Ishikawa (cell line): ENCODE measurements around the gene CNN2.

Experiments
- CEBPB ChIP-seq: IDR thresholded peaks from 2 replicates; pipeline ENCODE4 v1.6.1; 2012
- CREB1 ChIP-seq: IDR thresholded peaks from 2 replicates; pipeline ENCODE4 v1.6.1; 2012; ENCODE audit warnings: low read depth
- EGR1 ChIP-seq: IDR thresholded peaks from 2 replicates; pipeline ENCODE4 v1.6.1; 2012
- MAX ChIP-seq: IDR thresholded peaks from 2 replicates; pipeline ENCODE4 v1.6.1; 2012
- RAD21 ChIP-seq: IDR thresholded peaks from 2 replicates; pipeline ENCODE4 v1.6.1; 2012; ENCODE audit warnings: low read depth
- REST ChIP-seq: IDR thresholded peaks from 2 replicates; pipeline ENCODE4 v1.6.1; 2012; ENCODE audit warnings: low read depth, mild to moderate bottlenecking
- TAF1 ChIP-seq: IDR thresholded peaks from 2 replicates; pipeline ENCODE4 v1.6.1; 2012; ENCODE audit warnings: low read depth, mild to moderate bottlenecking
- TCF12 ChIP-seq: IDR thresholded peaks from 2 replicates; pipeline ENCODE4 v1.6.1; 2012; ENCODE audit warnings: low read depth
- USF1 ChIP-seq: IDR thresholded peaks from 2 replicates; pipeline ENCODE4 v1.6.1; 2012
- YY1 ChIP-seq: IDR thresholded peaks from 2 replicates; pipeline ENCODE4 v1.6.1; 2012; ENCODE audit warnings: low read depth

GRCh38 chr19:1085676-1086442 is 59.5 kb downstream of the CNN2 start:
- TF ChIP-seq RAD21: no peak
- TF ChIP-seq TCF12: no peak
- no peak for TF ChIP-seq YY1
- no peak for TF ChIP-seq MAX
- no peak for TF ChIP-seq CREB1
- TF ChIP-seq REST: no peak
- no peak for TF ChIP-seq TAF1
- no peak for TF ChIP-seq CEBPB
- no peak for TF ChIP-seq USF1
- TF ChIP-seq EGR1: no peak
